NCI-H146 treated with DMSO at 0.1 percent for 48 hours (cell line): Measurements from ENCODE around the gene UBAP2L.
"Not testable (repeated sequence)": the region's sequence is repeated elsewhere in the genome, so short reads cannot be mapped to it uniquely, and the experiment has no call there.

Source experiments
- DNase-seq: peaks from one replicate; lab custom pipeline; 2025; ENCODE audit not compliant: unreplicated experiment; lab: John Stamatoyannopoulos, UW

Gene UBAP2L

DNA sequence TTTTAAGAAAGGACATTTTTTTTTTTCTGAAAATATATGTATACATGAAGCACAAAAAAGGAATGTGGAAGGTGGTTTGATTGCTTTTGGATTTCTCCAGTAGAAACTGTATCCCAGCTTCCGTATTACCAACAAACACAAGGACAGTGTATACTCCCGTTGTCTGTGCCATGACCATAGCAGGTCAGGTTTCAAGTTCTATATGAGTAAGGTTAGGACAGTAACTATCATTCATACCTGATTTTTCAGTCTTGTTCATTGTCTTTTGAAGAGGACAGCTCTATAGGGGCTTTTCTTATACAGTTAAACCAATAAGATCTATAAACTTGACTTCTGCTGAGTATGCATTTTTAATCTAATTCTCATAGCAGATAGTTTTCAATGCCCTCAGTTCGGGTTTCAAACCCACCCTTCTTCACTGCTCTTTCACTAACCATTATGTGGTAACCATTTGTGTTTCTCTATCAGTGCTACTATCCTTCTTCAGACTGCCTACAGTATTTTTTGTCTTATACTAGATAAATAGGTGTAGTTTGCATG is 19.6 kb downstream of the UBAP2L start:
- DNase-seq: no peak

GRCh38 chr1:154241703-154242351 is 21.1 kb downstream of the UBAP2L start:
- DNase-seq: no peak

- no peak for DNase-seq
Observed at GRCh38 chr1:154253671-154254070, 32.9 kb downstream of the UBAP2L start.

DNA sequence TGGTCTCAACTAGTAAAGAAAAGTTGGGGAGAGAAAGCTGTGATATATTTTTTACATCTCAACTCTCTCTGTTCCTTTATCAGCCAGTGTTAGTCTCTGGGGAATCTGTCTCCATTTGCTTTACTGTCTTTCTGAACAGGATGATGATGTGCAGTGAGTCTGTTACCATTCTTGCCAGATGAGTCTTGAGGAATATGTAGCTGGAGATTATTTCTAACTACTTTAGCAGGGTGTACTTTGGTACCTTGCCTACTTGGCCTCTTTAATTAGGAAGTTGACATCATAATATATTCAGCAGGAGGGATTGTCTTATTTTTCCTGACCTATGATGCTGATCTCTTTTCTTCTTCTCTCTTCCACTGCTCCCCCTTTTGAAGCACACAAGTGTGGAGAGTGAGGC is 35.9 kb downstream of the UBAP2L start:
- DNase-seq: no peak

GRCh38 chr1:154258784-154259183 is 38.0 kb downstream of the UBAP2L start:
- no peak for DNase-seq

- no peak for DNase-seq
Observed at GRCh38 chr1:154260127-154260526, 39.4 kb downstream of the UBAP2L start.

GRCh38 chr1:154263465-154264332 is 42.9 kb downstream of the UBAP2L start:
- DNase-seq: no peak

- no peak for DNase-seq
Observed at GRCh38 chr1:154264454-154264853, 43.7 kb downstream of the UBAP2L start.

DNA sequence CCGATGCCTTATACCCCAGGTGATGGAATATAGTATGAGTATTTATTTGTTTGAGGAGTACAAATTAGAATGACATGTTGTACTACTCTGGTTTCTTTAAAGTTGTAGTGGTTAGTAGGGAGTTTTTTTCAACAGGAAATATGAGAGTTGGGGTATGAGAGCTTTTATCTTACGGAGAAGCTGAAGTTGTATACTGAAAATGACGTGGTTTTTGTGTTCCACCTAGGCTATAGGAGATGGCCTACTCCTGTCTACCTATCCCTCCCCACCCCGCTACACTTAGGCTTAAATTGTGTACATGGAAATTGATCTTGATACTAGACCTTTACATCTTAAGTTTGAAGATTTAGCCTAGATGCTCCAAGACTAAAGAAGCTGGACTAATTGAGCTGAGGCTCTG is 44.8 kb downstream of the UBAP2L start:
- DNase-seq: no peak

DNA sequence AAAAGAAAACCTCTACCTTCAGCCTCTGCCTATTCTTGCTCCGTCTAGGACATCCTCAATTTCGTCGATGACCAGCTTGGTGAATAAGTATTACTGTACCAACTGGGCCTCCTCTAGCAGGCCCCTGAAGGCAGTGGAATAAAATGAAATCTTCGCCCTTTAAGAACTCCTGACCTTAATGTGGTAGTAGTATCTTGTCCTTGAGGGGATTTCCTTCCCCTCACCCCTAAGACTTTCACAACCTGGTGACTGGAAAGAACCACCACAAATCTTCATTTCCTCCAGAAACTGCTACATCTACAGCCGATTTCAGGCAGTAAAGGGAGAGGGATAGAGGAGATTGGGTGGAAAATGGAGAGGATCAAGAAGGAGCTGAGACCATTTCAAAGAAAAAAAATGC is 50.1 kb downstream of the UBAP2L start:
- no peak for DNase-seq

DNA sequence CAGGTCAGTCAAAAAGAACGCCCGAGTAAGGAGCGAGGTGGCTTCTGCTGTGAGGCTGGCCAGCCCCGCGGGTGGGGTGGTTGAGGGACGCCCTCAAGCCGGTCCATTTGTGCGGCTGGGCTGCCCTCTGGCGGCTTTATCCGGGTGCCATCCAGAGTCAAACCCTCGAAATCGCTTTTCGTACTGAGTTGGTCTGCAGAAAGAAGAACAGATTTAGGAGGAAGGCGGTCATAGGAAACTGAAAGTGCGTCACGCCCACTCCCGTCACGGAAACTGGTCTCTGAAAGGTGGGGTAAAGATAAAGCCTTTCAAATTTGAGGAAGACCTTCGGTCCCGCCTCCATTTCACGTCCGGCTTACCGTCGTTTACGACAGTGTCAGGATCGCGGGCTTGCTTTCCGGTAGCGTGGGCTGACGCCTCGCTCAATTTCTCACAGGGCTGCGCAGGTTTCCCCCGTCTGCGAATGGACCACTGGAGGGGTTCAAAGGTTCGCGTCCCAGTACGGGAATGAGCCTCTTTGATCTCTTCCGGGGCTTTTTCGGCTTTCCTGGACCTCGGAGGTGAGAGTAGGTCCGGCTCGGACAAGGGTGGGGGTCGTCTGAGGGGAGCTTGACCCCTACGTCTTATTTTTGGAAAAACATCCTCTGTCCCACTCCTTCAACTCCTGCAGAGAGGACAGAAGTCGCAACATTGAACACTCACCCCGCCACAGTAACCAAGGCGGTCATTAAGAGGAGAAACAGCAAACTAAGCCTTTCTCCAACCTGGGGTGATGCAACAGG is 51.7 kb downstream of the UBAP2L start, which contains the start of gene HAX1:
HAX1 (plus strand) TSS at position 413 of the 782 bp plus-strand sequence; CDS start at position 508, 95 bp downstream.
- DNase-seq: peak; percentile 83

GRCh38 chr1:154272999-154273563 is 52.3 kb downstream of the UBAP2L start:
- DNase-seq: no peak

- no peak for DNase-seq
Observed at GRCh38 chr1:154276797-154277196, 56.0 kb downstream of the UBAP2L start.

GRCh38 chr1:154287591-154287990 is 66.8 kb downstream of the UBAP2L start:
- not testable (repeated sequence) for DNase-seq

- DNase-seq: no peak
Observed at GRCh38 chr1:154288661-154289060, 67.9 kb downstream of the UBAP2L start.

- no peak for DNase-seq
Observed at GRCh38 chr1:154290921-154291320, 70.2 kb downstream of the UBAP2L start.

DNA sequence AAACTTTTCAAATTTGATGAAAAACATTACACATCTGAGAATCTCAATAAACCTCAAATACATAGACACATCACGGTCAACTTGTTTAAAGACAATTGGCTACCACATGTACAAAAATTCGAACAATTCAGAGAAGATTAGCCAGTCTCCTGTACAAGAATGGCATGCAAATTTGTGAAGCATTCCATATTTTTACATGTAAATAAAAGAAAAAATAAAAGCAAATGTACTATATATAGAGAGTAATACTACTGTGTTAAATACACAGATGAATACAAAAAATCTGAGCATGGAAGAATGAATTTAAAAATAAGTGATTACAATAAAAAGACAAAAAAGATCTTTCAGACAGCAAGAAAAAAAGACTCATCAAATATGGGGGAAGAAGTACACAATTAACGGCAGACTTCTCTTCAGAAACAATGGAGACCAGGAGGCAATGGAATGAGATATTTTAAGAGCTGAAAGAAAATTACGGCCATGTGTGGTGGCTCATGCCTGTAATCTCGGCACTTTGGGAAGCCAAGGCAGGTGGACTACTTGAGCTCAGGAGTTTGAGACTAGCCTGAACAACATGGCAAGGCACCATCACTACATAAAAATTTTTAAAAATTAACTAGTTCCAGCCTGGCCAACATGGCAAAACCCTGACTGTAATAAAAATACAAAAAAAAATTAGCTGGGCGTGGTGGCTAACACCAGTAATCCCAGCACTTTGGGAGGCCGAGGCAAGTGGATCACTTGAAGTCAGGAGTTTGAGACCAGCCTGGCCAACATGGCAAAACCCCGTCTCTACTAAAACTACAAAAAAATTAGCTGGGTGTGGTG is 74.9 kb downstream of the UBAP2L start:
- no peak for DNase-seq

DNA sequence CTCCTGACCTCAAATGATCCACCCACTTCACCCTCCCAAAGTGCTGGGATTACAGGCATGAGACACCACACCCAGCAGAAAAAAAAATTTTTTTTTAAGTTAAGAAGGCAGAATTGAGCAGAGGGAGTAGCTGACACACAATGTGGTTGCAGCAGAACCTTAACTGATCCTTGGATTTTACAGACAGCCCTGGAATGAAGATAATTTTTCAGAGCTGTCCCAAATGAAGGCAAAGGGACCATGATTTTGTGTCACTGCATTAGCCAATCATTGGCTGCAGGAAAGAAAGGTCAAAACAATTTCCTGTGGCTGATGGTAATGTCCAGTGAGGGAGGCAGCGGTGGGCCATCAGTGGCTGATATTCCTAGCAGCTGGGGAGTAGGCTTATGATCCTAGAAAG is 80.8 kb downstream of the UBAP2L start:
- DNase-seq: no peak

DNA sequence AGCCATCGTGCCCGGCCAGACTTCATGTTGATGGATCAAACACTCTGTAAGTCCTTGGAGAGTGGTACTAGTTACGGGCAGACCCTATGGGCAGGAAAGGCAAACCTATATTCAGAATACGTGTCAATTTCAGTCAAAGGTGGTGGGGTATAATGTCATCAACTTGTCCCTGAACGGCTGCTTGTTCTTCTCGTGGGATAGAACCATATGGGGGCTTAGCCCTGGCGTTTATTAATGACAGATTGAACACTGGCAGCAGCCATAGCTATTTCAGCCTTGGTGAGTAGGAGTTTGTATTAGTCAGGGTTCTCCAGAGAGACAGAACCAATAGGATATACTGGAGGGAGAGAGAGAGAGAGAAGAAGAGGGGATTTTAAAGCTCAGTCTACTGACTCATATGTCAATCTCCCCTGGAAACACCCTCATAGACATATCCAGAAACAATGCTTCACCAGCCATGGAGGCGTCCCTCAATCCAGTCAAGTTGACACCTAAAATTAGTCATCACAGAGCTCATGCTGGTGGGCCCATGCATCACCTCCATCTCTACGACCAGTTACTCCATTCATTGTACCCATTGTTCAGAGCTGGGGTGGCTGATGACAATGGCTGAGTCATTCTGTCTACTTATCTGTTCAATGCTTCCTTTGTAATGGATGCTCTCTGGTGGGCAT is 84.0 kb downstream of the UBAP2L start:
- no peak for DNase-seq

GRCh38 chr1:154306151-154306550 is 85.4 kb downstream of the UBAP2L start:
- no peak for DNase-seq
